Occipital lobe (tissue), 2 donors: Measurements from ENCODE around the gene MED14. TPM values are rescaled to one million over a fixed set of nuclear protein-coding genes. Genes with fewer than 3 reads are reported as not detected.
A peak's percentile ranks its signal among the peaks of the same experiment; 100 is the strongest.

Experiments used
- DNase-seq: peaks from one replicate; lab custom pipeline; 2025; lab: John Stamatoyannopoulos, UW
- total RNA-seq: library from RNA; depleted of rRNA; stranded (reverse); fragments of >200 nt; gene quantifications from one replicate; pipeline ENCODE4 v1.2.3, GENCODE V29; 2014

The MED14 gene
- total RNA-seq, 1 donor from 2014 or later = 27.5 TPM

DNA sequence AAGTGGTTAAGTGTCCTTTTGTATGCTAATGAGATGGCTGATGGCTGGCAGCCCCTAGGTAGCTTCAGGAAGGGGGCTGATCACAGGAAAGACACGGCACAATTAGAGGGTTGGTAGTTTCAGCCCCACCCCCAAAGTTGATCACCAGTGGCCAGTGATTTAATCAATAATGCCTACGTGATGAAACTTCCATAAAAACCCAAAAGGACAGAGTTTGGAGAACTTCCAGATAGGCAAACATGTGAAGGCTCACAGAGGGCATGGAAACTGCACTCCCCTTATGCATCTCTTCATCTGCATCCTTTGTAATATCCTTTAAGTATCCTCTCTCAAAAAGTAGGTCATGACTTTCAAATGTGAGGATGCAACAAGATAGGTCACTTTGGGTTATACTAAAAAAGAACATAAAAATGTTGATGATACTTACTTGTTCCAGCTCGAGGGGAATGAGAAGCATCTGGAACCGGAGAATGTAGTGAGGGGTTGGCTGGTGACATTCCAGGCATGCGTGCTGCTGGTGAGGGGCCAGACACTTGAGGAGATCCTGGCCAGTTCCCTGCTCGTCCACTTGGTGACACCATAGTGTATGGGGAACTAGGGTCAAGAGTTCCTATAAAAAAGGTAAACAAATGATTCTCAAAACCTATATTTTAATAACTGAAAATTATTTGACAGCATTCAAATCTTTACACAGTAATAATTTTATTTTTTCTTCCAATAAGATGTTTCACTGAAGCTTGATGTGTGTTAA, 71.3 kb downstream of the MED14 start:
- DNase-seq = no peak

DNA sequence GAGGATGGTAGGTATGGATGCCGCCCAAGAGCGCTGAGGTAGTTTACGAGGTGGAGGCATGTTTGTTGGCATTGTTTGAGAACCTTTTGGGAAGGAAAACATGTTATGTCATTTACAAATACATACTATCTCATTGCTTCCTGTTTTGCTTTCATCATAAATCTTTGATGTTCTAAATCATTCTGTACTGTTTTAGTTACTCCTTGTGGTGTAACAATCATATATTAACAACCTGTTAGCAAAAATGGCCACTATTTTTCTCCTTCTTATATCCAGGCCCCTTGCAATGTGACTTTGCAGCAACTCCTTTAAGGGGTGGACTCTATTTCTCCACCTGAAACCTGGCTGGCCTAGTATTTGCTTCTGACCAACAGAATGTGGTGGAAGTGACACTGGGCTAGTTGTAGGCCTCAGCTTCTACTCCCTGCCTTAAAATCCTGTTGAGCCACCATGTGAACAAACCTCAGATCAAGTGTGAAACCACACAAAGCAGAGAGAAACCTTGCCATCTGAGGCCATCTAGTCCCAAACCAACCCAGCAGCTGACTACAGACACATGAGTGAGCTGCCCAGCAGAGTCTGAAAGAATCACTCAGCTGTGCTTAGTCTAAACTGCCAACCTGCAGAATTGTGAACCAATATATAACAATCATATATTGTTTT, 72.1 kb downstream of the MED14 start:
- no peak for DNase-seq

DNA sequence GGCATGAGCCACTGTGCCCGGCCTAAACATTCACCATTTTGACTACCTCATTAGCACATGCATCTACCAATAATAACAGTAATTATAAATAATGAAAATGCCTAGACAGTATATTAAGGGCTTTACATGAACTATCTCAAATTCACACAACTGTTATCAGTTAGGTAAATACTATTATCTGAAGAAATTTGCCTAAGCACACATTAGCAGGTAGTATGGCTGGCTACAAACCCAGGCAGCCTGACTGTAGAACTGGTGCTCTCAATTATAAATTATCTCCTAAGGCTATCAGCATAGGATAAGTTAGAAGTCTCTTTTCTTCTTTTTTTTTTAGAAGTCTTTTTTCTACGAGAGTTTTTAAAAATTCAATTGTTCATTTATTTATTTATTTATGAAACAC, 73.9 kb downstream of the MED14 start:
- DNase-seq = no peak

GRCh38 chrX:40660381-40660780, 75.0 kb downstream of the MED14 start:
- DNase-seq = no peak

DNA sequence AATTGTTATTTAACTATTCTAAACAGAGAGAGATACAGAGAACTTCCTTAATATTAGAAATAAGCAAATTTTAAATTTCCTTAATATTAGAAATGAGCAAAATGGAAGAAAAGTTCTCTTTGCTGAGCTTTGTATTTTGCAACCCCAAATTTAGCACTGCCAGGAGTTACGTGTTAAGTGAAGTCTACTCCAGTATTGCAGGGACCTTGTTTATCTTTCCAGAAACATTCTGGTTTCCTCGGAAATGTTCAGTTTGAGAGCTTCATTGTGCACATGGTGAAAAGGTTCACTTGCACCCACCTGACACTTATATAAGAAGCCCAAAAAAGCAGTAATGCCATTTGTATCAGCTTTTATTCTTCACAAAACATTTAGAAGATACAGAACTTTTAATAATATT, 81.8 kb downstream of the MED14 start:
- DNase-seq = no peak

- no peak for DNase-seq
Measured at GRCh38 chrX:40652664-40653063, 82.7 kb downstream of the MED14 start.

- DNase-seq = peak; percentile 22
Measured at GRCh38 chrX:40651620-40652223, 83.6 kb downstream of the MED14 start.

- peak; percentile 79 for DNase-seq
Measured at GRCh38 chrX:40647307-40648197, 87.8 kb downstream of the MED14 start, which contains the start of gene CXorf38. Gene CXorf38, minus strand, starts transcription at chrX:40647561. Its CDS starts 41 bp downstream, at chrX:40647520.

GRCh38 chrX:40646489-40647306, 88.6 kb downstream of the MED14 start:
- DNase-seq = no peak

- peak; percentile 4 for DNase-seq
Measured at GRCh38 chrX:40644821-40645358, 90.5 kb downstream of the MED14 start.

DNA sequence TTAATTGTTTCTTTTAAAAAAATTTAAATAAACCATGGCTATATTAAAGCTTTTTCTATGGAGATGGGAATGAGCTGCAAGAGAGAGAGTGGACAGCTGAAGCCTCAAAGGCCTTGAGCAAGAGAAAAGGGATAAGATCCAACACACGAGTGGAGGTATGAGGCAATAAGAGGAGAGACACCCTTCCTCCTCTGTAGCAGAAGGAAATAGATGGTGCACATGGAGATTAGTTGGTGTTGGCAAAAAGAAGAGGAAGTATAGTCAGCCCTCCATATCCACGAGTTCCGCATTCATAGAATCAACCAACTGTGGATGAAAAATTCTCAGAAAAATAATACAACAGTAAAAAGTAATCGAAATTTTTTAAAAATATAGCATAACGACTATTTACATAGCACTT, 91.2 kb downstream of the MED14 start:
- DNase-seq = no peak

DNA sequence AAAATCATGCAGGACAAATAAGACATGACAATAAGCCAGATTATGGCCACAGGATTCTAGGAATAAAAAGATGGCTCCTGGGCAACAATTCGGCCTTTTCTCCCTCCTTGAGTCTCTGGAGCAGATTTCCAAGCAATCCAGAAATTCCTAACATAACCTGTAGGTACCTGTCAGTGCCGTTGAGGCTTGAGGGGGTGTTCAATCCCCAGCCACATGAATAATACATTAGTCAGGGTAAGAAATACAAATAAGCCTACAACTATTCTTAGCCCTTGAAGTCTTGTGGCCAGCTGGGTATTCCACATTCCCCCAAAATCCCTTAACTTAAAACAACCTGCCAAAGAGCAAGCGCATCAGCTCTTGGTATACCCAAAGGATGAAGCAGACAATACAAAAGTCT, 97.7 kb downstream of the MED14 start:
- no peak for DNase-seq

GRCh38 chrX:40632199-40632598, 103.1 kb downstream of the MED14 start:
- DNase-seq = no peak

DNA sequence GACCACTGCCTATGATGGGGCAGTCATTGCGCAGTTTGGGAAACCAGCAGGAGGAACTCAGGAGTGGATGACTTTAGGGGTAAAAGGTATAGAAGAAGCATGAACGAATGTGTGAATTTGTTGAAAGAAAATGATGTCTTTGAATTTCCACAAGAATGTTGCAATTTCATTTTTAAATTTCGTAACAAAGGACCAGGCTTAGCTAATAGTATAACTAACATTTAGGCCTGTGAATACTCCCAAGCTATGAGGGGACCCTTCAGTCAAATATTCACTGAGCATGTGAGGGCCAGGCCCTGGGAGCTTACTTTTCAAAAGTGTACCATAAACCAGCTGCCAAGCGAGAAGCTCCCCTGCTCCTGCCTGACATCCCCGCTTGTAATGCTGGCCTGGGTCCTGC, 106.8 kb downstream of the MED14 start:
- DNase-seq = no peak

- peak; percentile 21 for DNase-seq
Measured at GRCh38 chrX:40625294-40625693, 110.0 kb downstream of the MED14 start.

- no peak for DNase-seq
Measured at GRCh38 chrX:40623665-40624064, 111.7 kb downstream of the MED14 start.

GRCh38 chrX:40623139-40623536, 112.2 kb downstream of the MED14 start, which contains the start of gene MPC1L:
Gene MPC1L, plus strand, starts transcription at chrX:40623428. Its CDS starts 138 bp downstream, at chrX:40623566.
- DNase-seq = no peak

DNA sequence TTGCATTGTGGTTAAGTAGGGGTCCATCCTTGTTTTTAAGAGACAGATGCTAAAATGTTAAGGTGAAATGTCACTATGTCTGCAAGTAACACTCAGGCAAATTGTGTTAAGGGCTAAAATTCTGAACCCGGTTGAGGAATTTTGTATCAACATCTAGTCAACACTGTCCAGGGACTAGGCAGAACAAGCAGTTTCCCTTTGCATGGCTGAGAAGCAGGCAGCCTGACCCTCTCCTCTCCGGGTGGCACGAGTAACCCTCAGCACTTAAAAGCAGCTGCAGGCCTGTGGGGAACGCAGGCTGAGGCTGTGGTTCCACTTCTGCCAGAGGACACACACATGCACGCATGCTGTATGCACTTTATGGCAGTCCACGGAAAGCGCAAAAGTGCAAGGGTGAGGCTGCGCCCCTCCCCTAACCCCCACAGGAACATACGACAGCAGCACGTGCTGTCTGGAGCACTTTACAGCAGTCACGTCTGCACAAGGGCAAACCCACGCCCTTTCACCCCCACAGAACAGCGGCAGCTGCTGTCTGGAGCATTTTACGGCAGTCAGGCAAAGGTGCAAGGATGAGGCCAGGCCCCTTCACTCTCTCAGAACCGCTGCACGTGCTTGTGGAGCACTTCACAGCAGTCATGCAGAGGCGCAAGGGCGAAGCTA, 112.7 kb downstream of the MED14 start:
- no peak for DNase-seq

GRCh38 chrX:40617566-40617965, 117.8 kb downstream of the MED14 start:
- no peak for DNase-seq

GRCh38 chrX:40615976-40616375, 119.4 kb downstream of the MED14 start:
- no peak for DNase-seq
